Fibroblast of the aortic adventitia (primary cell): ENCODE results near the gene FRMD4A. TPM values are rescaled to one million over a fixed set of nuclear protein-coding genes. Genes with fewer than 3 reads are reported as not detected.

Experiments
- DNase-seq: peaks from one replicate; pipeline ENCODE4 v3.0.0-alpha.2; 2010; ENCODE audit warnings: low read depth
- H3K4me3 ChIP-seq: 2 replicates; pipeline ENCODE4 v1.5.1; 2011; ENCODE audit warnings: low read depth, mild to moderate bottlenecking, control low read depth, low read length, moderate library complexity
- small RNA-seq: library from RNA; depleted of rRNA; stranded (forward); fragments of <200 nt; gene quantifications from one replicate; pipeline ENCODE3, GENCODE V24; 2012
- total RNA-seq: library from RNA; depleted of rRNA; stranded (reverse); fragments of >200 nt; gene quantifications from 2 replicates; pipeline ENCODE4 v1.2.3, GENCODE V29; 2012; ENCODE audit warnings: low replicate concordance
- TF ChIP-seq, protein P1 (sequence below): IDR thresholded peaks from 2 replicates; pipeline ENCODE4 v1.5.1; 2011; ENCODE audit warnings: mild to moderate bottlenecking, low read length, control low read depth, inconsistent platforms; ENCODE audit not compliant: insufficient read depth

The FRMD4A gene
- total RNA-seq, 1 donor: 42.4 TPM

DNA sequence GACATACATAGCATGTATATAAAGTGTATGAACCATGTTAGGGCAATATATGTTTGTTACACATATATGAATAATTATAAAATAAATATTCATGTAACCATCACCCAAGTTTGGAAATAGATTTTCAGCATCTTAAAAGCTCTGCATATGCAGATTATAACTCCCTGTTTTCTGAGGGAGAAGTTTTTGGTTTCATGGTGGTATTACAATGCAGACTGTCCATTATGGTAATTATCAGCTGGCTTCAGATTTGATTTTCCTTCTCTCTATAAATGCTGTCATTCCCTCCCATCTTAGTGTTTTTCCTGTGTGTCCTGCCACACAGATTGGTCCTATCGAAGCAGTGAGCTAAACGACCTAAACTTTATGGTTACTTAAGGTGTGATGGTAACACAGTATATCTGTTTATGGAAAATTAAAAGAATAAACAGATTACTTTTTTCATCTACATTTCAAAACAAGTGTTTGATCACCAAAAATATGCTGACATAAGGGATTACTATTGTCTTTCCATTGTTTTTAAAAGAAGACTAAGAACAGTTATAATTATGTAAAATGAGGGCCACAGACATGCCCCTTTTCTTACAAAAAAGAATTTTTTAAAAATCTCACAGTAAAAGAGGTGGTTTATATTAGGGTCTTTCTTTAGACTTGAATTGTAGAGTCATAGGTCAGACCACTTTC, 726.2 kb downstream of the FRMD4A start:
- TF ChIP-seq, protein P1, sequence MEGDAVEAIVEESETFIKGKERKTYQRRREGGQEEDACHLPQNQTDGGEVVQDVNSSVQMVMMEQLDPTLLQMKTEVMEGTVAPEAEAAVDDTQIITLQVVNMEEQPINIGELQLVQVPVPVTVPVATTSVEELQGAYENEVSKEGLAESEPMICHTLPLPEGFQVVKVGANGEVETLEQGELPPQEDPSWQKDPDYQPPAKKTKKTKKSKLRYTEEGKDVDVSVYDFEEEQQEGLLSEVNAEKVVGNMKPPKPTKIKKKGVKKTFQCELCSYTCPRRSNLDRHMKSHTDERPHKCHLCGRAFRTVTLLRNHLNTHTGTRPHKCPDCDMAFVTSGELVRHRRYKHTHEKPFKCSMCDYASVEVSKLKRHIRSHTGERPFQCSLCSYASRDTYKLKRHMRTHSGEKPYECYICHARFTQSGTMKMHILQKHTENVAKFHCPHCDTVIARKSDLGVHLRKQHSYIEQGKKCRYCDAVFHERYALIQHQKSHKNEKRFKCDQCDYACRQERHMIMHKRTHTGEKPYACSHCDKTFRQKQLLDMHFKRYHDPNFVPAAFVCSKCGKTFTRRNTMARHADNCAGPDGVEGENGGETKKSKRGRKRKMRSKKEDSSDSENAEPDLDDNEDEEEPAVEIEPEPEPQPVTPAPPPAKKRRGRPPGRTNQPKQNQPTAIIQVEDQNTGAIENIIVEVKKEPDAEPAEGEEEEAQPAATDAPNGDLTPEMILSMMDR: no peak
- H3K4me3 ChIP-seq: no peak overlapping the region
- DNase-seq: no peak

DNA sequence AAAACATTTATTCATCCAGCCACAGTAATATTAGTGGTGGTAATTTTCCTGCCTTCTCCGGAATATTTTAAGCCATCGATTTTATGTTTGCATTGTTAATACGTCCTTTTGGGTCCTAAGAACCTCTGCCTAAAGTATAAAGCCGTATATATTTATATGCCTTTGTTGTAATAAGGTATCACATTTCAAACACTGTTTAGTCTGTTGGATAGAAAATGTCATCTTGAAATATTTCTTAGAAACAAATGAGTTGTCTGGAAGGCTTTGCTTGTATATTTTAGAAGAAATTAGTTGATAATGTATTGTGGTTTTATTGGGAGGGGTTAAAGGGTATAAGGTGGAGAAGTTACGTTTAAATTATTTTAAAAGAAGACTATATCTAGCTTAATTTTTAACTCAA, 732.8 kb downstream of the FRMD4A start:
- no peak overlapping the region for H3K4me3 ChIP-seq
- no peak for DNase-seq
- TF ChIP-seq, protein P1: no peak

DNA sequence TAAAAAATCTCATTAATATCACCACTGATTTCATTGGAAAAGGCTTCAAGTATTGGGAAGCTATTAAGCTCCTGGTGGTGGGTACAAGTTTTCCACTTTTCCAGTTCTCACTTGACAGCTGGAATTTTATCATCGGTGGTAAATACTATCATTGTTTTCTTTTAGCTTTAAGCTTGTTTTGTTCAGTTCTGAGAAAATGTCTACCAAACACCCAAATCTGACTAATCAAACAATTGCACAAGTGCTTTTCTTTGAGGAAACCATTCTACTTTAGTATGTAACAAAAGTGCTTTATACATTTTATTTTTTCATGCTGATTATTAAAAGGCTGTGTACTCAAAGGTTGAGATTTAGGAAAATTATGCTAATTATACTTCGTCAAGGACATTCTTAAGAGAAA, 736.1 kb downstream of the FRMD4A start:
- H3K4me3 ChIP-seq: no peak overlapping the region
- DNase-seq: no peak
- TF ChIP-seq, protein P1: no peak

Small RNAs within 50 kb of the gene (small RNA-seq; reads per million reads assigned to genes)
- not detected for gene RNA5SP301
